OCI-LY7 (cell line): ENCODE measurements around the gene MAP3K14. TPM values are rescaled to one million over a fixed set of nuclear protein-coding genes. Genes with fewer than 3 reads are reported as not detected.

Source experiments
- BruUV-seq: library from RNA; stranded (reverse); fragments of 400-500 nt; replicated peaks from 2 replicates; lab custom pipeline; 2021; lab: Mats Ljungman, UMichigan
- CTCF ChIA-PET: fragments of 300-600 bp; sonication (Branson Sonifier 250); formaldehyde crosslinking; loops from one replicate; lab custom pipeline; 2022; ENCODE audit warnings: antibody characterized with exemption; ENCODE audit not compliant: unreplicated experiment; lab: Charles Lee
- POLR2A ChIA-PET: fragments of 300-600 bp; sonication (Branson Sonifier 250); formaldehyde crosslinking; loops from one replicate; lab custom pipeline; 2022; ENCODE audit warnings: antibody characterized with exemption; lab: Charles Lee
- DNase-seq: peaks from one replicate; pipeline ENCODE4 v3.0.0-alpha.2; 2015; ENCODE audit warnings: low spot score
- H2AFZ ChIP-seq: fragments of 200-600 bp; sonication (generic), shearing (Covaris generic); 2 replicates; pipeline ENCODE4 v1.6.1; 2014; ENCODE audit warnings: mild to moderate bottlenecking, antibody characterized with exemption, low read length, moderate library complexity
- H3K27ac ChIP-seq: fragments of 200-600 bp; sonication (generic); 2 replicates; pipeline ENCODE4 v1.5.1; 2014; ENCODE audit warnings: mixed run types, low read depth, mild to moderate bottlenecking, moderate library complexity, low read length, inconsistent platforms; ENCODE audit not compliant: poor library complexity, severe bottlenecking
- H3K36me3 ChIP-seq: fragments of 200-600 bp; sonication (generic); 2 replicates; pipeline ENCODE4 v1.6.1; 2014; ENCODE audit warnings: mild to moderate bottlenecking, antibody characterized with exemption, low read length, moderate library complexity, mixed read lengths; ENCODE audit not compliant: insufficient read depth
- H3K4me1 ChIP-seq: fragments of 200-600 bp; sonication (generic); 2 replicates; pipeline ENCODE4 v1.5.1; 2014; ENCODE audit warnings: mild to moderate bottlenecking, low read length; ENCODE audit not compliant: insufficient read depth, poor library complexity, severe bottlenecking
- H3K4me2 ChIP-seq: fragments of 200-600 bp; sonication (generic); 2 replicates; pipeline ENCODE4 v1.6.1; 2014; ENCODE audit warnings: mild to moderate bottlenecking, low read length
- H3K4me3 ChIP-seq: fragments of 200-600 bp; sonication (generic); 2 replicates; pipeline ENCODE4 v1.5.1; 2014; ENCODE audit warnings: mild to moderate bottlenecking, low read depth, low read length; ENCODE audit not compliant: poor library complexity, severe bottlenecking
- H3K79me2 ChIP-seq: fragments of 200-600 bp; sonication (generic); 2 replicates; pipeline ENCODE4 v1.6.1; 2016; ENCODE audit warnings: low read depth, mild to moderate bottlenecking, low read length, moderate library complexity, mixed read lengths; ENCODE audit not compliant: insufficient read depth
- H3K9me2 ChIP-seq: fragments of 200-600 bp; sonication (generic); 2 replicates; pipeline ENCODE4 v1.6.1; 2016; ENCODE audit warnings: mild to moderate bottlenecking, low read length, mixed read lengths; ENCODE audit not compliant: insufficient read depth
- H3K9me3 ChIP-seq: fragments of 200-600 bp; sonication (generic); 2 replicates; pipeline ENCODE4 v1.6.1; 2014; ENCODE audit warnings: mild to moderate bottlenecking, mixed run types, low read length, mixed read lengths
- H4K20me1 ChIP-seq: fragments of 200-600 bp; sonication (generic); 2 replicates; pipeline ENCODE4 v1.6.1; 2014; ENCODE audit warnings: mild to moderate bottlenecking, antibody characterized with exemption, low read length, moderate library complexity, mixed read lengths; ENCODE audit not compliant: insufficient read depth
- EZH2phosphoT487 ChIP-seq: fragments of 200-600 bp; sonication (generic); IDR thresholded peaks from 2 replicates; pipeline ENCODE4 v1.6.1; 2018; ENCODE audit warnings: low read depth, borderline replicate concordance, mild to moderate bottlenecking, mixed run types, antibody characterized with exemption, low read length, moderate library complexity, mixed read lengths
- intact Hi-C: fragments of 100-400 bp; cut with micrococcal nuclease; formaldehyde crosslinking; loops from one replicate; pipeline ENCODE4 v1.10.0; 2022; ENCODE audit not compliant: unreplicated experiment
- total RNA-seq, 2 experiments: library from RNA; depleted of rRNA in 1 of 2; stranded (reverse); fragments of >200 nt in 1 of 2; shearing (Covaris generic) in 1 of 2; gene quantifications; 2 replicates each; pipeline ENCODE4 v1.2.3, GENCODE V29; 2014 to 2022
- TF ChIP-seq, protein P1 (sequence below): fragments of 200-600 bp; sonication (generic); conservative IDR thresholded peaks from 2 replicates; pipeline ENCODE4 v1.5.1; 2014; ENCODE audit warnings: mild to moderate bottlenecking, antibody characterized with exemption, low read length, moderate library complexity, mixed read lengths

MAP3K14 gene
- total RNA-seq, 2 experiments from 2014 or later, result 12.3 to 21.2 TPM

- CTCF ChIA-PET, result no interaction called here
- H3K36me3 ChIP-seq, result peaks cover 20% of the 10 kb centered on the region
- no peaks in the 10 kb centered on the region for H3K9me3 ChIP-seq
- POLR2A ChIA-PET, result no interaction called here
- H3K4me3 ChIP-seq, result no peak overlapping the region
- no peak overlapping the region for H3K27ac ChIP-seq
- H4K20me1 ChIP-seq, result no peaks in the 10 kb centered on the region
- peaks cover 13% of the 10 kb centered on the region for H3K4me1 ChIP-seq
- DNase-seq, result no peak
- no TSS peak for BruUV-seq
- no peak for TF ChIP-seq EZH2phosphoT487
- TF ChIP-seq, protein P1, sequence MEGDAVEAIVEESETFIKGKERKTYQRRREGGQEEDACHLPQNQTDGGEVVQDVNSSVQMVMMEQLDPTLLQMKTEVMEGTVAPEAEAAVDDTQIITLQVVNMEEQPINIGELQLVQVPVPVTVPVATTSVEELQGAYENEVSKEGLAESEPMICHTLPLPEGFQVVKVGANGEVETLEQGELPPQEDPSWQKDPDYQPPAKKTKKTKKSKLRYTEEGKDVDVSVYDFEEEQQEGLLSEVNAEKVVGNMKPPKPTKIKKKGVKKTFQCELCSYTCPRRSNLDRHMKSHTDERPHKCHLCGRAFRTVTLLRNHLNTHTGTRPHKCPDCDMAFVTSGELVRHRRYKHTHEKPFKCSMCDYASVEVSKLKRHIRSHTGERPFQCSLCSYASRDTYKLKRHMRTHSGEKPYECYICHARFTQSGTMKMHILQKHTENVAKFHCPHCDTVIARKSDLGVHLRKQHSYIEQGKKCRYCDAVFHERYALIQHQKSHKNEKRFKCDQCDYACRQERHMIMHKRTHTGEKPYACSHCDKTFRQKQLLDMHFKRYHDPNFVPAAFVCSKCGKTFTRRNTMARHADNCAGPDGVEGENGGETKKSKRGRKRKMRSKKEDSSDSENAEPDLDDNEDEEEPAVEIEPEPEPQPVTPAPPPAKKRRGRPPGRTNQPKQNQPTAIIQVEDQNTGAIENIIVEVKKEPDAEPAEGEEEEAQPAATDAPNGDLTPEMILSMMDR, result no peak
- no peak overlapping the region for H2AFZ ChIP-seq
- intact Hi-C loops, result no loop called here
- H3K4me2 ChIP-seq, result no peak overlapping the region
- peaks cover 5% of the 10 kb centered on the region; the same call in 1 of the 2 replicates for H3K79me2 ChIP-seq
- H3K9me2 ChIP-seq, result no peaks in the 10 kb centered on the region
Measured at GRCh38 chr17:45251931-45252330, 64.9 kb downstream of the MAP3K14 start.

DNA sequence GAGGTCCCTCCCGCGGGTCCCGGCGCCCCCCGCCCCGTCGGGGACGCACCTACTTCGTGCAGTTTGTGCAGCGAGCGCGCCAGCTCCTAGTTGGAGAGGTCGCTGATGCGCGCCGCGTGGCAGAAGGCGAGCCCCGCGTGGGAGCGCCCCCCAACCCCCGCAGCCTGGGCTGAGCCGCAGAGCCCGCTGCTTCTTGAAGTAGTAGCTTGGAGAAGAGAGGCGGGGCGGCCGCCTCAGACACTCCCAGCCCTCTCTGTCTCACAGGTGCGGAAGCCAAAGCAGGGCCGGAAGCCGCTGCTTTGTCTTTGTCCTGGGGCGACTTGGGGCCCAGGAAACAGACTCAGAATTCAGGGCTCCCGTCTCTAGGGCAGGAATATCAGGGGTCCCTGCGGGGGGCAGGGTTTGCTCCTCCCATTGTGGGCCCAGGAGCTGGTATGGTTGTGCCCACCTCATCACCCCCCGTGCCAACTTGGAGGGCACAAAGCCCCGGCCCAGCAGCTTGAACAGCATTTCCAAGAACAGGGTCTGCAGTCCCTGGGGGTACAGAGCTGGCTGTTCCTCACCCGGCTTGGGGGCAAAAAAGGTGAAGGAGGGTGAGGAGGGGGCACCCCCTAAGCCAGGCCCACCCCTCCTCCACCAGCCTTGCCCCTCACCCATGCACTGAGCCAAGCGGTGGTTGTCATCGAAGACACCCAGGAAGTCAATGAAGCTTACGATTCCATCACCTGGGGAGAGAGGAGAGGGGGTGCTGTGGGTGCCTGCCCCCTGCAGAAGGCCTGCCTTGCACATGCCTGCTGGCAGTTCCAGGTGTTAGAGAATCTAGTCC lies 68.5 kb downstream of the MAP3K14 start:
- DNase-seq, result peak; percentile 90
- Histone ChIP-seq H4K20me1 (no peaks in the 10 kb centered on the region), H3K9me2 (no peaks in the 10 kb centered on the region), H2AFZ (peak overlapping the region; percentile 65; the same call in 1 of the 2 replicates), H3K9me3 (no peaks in the 10 kb centered on the region), H3K36me3 (peaks cover 56% of the 10 kb centered on the region), H3K4me1 (peaks cover 21% of the 10 kb centered on the region), H3K4me3 (peak overlapping the region; percentile 91), H3K79me2 (peaks cover 5% of the 10 kb centered on the region; the same call in 1 of the 2 replicates), H3K4me2 (peak overlapping the region; percentile 87), H3K27ac (peak overlapping the region; percentile 80)
- CTCF ChIA-PET, result interaction anchor here (0.7 to 1.0 kb wide), 2 partner anchors 22 to 30 kb away, joined by 3 read pairs; no protein-coding TSS in a partner anchor
- TSS peak; percentile 42 for BruUV-seq
- POLR2A ChIA-PET, result interaction anchor here (0.7 to 1.6 kb wide), 5 partner anchors 11 to 69 kb away, joined by 3 to 5 read pairs (median 4); partner anchors contain the start of genes FMNL1 and MAP3K14
- intact Hi-C loops, result no loop called here
- no peak for TF ChIP-seq EZH2phosphoT487
- TF ChIP-seq, protein P1, result no peak
